Measurements from ENCODE around the gene DYNC1I1.
"Not testable (repeated sequence)": the region's sequence is repeated elsewhere in the genome, so short reads cannot be mapped to it uniquely, and the experiment has no call there.

DYNC1I1 gene

GRCh38 chr7:95905167-95905566, 132.8 kb downstream of the DYNC1I1 start:
- in situ Hi-C loops (cut with MboI; ENCODE audit: low sequenced_read_pairs), result loop anchor here (25.0 kb wide), 1 partner anchor 1132 kb away; no protein-coding TSS in a partner anchor

GRCh38 chr7:95906851-95907250, 134.5 kb downstream of the DYNC1I1 start:
- in situ Hi-C loops (cut with MboI; ENCODE audit: low sequenced_read_pairs), result loop anchor here (25.0 kb wide), 1 partner anchor 1130 kb away; no protein-coding TSS in a partner anchor

- in situ Hi-C loops (cut with MboI; ENCODE audit: low sequenced_read_pairs), result loop anchor here (25.0 kb wide), 1 partner anchor 1130 kb away; no protein-coding TSS in a partner anchor
Observed at GRCh38 chr7:95907337-95907736, 135.0 kb downstream of the DYNC1I1 start.

DNA sequence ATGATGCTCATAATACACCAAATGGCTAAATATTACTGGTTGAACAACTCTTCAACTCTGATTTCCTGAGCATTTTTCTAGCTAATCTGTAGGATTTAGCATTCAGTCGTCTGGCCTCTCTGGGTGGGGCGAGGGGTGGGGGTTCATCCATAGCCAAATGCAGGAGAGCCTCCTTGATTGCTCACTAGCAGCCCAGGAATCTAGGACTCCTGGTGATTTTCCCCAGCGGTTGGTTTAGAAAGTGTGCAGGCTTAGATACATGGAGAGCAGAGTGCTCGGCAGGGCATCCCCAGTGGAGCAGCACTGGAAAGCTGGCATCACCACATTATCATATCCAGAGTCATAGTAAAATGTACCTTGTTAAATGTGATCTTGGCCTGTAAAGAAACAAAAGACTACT, 136.1 kb downstream of the DYNC1I1 start:
- in situ Hi-C loops (cut with MboI; ENCODE audit: low sequenced_read_pairs), result loop anchor here (25.0 kb wide), 1 partner anchor 1129 kb away; no protein-coding TSS in a partner anchor

DNA sequence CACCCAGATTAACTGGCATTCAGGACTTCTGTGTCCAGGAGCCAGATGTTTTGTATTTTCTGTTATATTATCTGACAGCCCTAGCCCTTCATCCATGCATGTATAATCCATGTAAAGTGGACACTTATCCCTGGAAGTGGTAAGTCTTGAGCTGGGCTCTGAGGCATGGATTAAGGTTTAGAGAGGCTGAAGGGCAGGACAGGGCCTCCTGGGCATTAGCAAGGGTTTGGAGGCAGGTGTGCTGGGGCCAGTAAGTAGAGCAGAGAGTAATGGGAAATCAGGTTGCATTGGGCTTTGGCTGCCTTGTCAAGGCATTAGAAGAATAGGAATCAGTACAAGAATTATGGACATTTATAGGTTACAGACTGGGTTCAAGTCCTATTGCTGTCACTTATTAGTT, 138.0 kb downstream of the DYNC1I1 start:
- in situ Hi-C loops (cut with MboI; ENCODE audit: low sequenced_read_pairs), result loop anchor here (25.0 kb wide), 1 partner anchor 1127 kb away; no protein-coding TSS in a partner anchor

GRCh38 chr7:95915731-95916130, 143.4 kb downstream of the DYNC1I1 start:
- in situ Hi-C loops (cut with MboI; ENCODE audit: low sequenced_read_pairs), result loop anchor here (25.0 kb wide), 1 partner anchor 1122 kb away; no protein-coding TSS in a partner anchor

- in situ Hi-C loops (cut with MboI; ENCODE audit: low sequenced_read_pairs), result loop anchor here (25.0 kb wide), 1 partner anchor 1121 kb away; no protein-coding TSS in a partner anchor
Observed at GRCh38 chr7:95916573-95917297, 144.4 kb downstream of the DYNC1I1 start.

DNA sequence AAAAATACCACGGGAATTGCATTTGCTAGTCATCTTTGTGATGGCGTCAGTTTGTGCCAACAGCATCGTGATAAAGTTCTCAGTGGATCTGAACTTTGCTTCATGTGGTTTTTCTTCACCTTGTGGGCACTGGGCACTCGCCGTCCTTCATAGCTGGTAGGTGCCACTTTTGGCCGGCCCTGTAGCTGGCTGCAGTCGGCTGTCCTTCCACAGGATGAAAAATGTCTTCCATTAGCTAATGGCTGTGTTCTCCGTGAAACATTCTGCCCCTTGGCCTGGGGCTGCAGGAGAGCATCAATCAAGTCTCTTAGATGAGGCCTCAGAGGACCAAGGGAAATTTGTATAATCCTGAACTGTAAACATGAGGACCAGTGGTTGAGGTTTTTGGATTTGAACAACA, 145.3 kb downstream of the DYNC1I1 start:
- in situ Hi-C loops (cut with MboI; ENCODE audit: low sequenced_read_pairs), result loop anchor here (25.0 kb wide), 1 partner anchor 1120 kb away; no protein-coding TSS in a partner anchor

GRCh38 chr7:95919556-95919955, 147.2 kb downstream of the DYNC1I1 start:
- in situ Hi-C loops (cut with MboI; ENCODE audit: low sequenced_read_pairs), result loop anchor here (25.0 kb wide), 1 partner anchor 1118 kb away; no protein-coding TSS in a partner anchor

GRCh38 chr7:95921543-95921942, 149.2 kb downstream of the DYNC1I1 start:
- in situ Hi-C loops (cut with MboI; ENCODE audit: low sequenced_read_pairs), result loop anchor here (25.0 kb wide), 1 partner anchor 1116 kb away; no protein-coding TSS in a partner anchor

DNA sequence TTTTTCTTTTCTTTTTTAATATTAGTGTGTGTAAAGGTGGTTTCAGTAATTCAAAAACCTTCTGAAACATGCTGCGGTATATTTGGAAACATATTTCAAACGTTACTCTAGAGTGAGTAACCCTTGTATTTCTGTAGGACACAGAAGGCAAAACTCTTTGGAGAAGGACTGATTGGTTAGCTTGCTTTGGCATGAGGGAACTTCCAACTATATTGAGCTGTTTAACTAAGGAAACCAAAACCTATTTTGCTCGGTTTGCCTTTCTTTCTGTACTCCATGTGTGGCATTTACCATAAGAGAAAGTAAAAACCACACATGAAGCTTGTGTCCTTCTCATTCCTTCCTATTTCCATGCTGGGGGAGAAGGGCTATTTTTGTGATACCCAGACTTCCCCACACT, 149.8 kb downstream of the DYNC1I1 start:
- in situ Hi-C loops (cut with MboI; ENCODE audit: low sequenced_read_pairs), result loop anchor here (25.0 kb wide), 1 partner anchor 1115 kb away; no protein-coding TSS in a partner anchor

GRCh38 chr7:95925236-95925635, 152.9 kb downstream of the DYNC1I1 start:
- in situ Hi-C loops (cut with MboI; ENCODE audit: low sequenced_read_pairs), result no loop called here

GRCh38 chr7:95925971-95926370, 153.6 kb downstream of the DYNC1I1 start:
- in situ Hi-C loops (cut with MboI; ENCODE audit: low sequenced_read_pairs), result no loop called here

DNA sequence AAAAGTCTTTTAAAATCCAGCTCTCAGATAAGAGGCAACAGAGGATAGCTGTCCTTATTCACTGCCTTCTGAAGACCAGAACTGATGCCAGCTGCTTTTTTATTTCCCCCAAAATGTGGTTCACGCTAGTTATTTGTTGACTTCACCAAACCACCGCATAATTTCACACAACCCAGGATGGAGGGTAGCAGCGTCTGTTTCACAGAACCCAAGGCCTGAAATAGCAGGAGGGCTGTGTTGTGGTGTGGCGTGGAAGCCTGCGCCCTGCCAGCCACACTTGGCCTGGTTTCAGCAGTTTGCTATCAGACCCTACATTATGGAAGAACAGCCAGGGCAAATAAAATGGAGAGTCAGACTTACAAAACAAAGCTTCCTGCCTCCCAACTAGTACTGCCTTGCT, 155.4 kb downstream of the DYNC1I1 start:
- in situ Hi-C loops (cut with MboI; ENCODE audit: low sequenced_read_pairs), result no loop called here

GRCh38 chr7:95929710-95930280, 157.4 kb downstream of the DYNC1I1 start:
- in situ Hi-C loops (cut with MboI; ENCODE audit: low sequenced_read_pairs), result no loop called here

DNA sequence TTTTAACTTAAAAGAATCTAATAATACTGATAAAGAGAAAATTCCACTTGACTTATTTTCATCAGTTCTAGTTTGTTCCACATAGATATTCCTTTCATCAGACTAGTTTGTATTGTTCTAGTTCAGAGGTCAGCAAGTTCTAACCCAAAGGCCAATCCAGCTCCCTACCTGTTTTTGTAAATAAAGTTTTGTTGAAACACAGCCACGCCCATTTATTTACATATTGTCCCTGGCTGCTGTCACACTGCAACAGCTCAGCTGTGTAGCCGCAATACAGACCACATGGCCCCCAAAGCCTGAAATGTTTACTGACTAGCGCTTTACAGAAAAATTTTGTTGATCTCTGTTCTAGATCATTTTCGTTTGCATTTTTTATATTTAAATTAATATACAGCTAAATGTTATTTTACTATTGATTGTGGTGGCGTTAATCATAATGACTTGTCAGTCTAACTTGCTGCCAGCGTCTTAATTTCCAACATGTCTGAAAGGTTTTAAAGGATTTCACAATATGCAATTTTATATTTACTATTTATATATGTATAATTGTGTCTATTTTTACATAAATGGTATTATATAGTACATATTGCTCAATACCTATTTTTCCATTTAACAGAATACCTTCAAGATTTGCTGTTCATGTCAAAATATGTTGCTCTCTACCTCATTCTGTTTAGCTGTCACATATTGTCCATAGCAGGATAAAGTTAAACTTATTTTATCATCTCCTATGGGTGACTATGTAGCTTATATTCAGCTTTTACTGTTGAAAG, 159.3 kb downstream of the DYNC1I1 start:
- in situ Hi-C loops (cut with MboI; ENCODE audit: low sequenced_read_pairs), result no loop called here

- in situ Hi-C loops (cut with MboI; ENCODE audit: low sequenced_read_pairs), result no loop called here
Observed at GRCh38 chr7:95933618-95934017, 161.3 kb downstream of the DYNC1I1 start.

DNA sequence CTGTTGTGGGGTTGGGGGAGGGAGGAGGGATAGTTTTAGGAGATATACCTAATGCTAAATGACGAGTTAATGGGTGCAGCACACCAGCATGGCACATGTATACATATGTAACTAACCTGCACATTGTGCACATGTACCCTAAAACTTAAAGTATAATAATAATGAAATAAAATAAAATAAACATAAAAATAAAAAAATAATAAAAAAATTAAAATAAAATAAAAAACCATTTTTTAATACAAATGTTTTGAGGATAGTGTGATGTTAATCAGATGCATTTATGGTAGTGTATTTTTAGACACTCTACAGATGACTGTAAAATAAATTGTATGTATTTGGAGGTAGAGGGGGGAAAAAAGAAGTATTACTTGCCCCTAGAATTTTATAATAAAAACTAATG, 172.5 kb downstream of the DYNC1I1 start:
- in situ Hi-C loops (cut with MboI; ENCODE audit: low sequenced_read_pairs), result not testable (repeated sequence)

- in situ Hi-C loops (cut with MboI; ENCODE audit: low sequenced_read_pairs), result no loop called here
Observed at GRCh38 chr7:95950698-95951097, 178.3 kb downstream of the DYNC1I1 start.

GRCh38 chr7:95951531-95951930, 179.2 kb downstream of the DYNC1I1 start:
- in situ Hi-C loops (cut with MboI; ENCODE audit: low sequenced_read_pairs), result no loop called here
